Renal cortex interstitium (tissue), 11 donors: ENCODE results near the gene ICA1. TPM values are rescaled to one million over a fixed set of nuclear protein-coding genes. Genes with fewer than 3 reads are reported as not detected.
"Not testable (repeated sequence)": the region's sequence is repeated elsewhere in the genome, so short reads cannot be mapped to it uniquely, and the experiment has no call there.

Experiments
- DNase-seq, 11 donors: peaks; one replicate each; pipeline ENCODE4 v3.0.0-alpha.2; 2013; ENCODE audit warnings: low read depth in 9 of 11, low spot score in 4 of 11; ENCODE audit errors: extremely low read depth in 1 of 11
- polyA plus RNA-seq, 3 donors: library from polyadenylated mRNA; unstranded; fragments of 120-200 nt; gene quantifications; one replicate each; pipeline ENCODE4 v1.2.1, GENCODE V29; 2013; ENCODE audit not compliant: insufficient read length in 3 of 3

ICA1 gene
- polyA plus RNA-seq, 3 donors = 15.3 to 50.7 (median 25.8) TPM

DNA sequence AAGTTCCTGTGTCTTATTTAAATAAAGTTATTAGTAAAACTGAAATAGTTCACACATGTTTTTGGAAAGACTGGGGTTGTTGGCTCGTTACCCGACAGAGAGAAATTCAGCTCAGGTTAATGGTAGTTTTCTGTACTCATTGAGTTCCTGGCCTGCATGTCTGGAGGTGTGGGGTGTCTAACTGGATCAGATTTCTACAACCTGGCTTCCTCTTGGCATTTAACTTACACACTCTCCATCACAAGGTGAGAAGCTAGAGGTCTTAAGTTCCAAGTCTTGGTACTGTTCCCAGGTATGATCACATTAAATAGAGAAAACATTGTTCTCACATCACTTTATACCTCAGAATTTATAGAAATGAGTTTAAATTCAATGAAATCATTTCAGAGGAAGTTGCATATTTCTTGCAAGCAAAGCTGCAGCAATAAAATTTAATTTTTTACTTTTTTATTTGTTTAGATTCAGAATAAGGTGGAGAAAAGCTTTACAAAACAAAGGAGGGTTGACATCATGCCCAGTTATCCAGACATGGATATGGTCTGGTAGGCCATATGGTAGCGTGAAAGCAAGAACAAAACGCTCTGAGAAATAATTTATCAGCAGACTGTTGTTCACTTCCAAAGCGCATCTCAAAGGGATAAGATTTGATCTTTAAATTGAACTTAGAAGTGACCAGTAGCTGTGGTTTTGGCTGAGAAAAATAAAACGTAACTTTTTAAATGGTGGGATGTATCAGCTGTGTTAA, 172.8 kb downstream of the ICA1 start:
- DNase-seq = no peak

DNA sequence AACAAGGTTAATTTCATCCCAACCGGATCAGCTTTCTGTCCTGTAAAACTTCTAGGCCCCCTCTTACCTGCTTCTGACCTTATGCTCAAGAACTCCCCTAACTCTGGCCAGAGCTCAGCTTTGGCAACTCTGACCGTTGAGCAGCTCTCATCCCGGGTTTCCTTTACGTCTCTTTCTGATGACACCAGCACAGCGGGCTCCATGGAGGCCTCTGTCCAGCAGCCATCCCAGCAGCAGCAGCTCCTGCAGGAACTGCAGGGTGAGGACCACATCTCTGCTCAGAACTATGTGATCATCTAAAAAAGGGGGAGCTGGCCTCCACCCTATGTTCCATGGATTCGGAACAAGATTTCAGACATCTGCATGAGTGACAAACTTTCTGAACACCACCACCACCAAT, 175.7 kb downstream of the ICA1 start:
- no peak for DNase-seq

DNA sequence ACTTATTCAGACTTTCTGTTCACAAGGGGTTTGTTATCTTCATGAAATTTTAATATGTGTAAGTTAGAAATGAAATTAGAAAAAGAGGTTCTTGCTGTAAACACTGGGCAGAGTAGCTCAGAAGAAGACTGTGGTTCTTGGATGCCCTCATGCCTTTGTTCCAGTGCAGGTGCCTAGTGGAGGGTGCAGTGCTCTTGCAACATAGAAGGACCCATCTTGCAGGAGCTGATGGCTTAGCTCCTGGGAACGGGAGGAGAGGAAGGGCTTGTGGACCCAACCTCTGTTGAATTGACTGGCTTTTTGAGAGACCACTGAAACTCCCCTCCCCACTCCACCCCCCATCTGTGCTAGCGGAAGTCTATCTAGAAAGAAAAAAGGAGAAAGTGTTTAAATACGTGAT, 176.5 kb downstream of the ICA1 start:
- no peak for DNase-seq

DNA sequence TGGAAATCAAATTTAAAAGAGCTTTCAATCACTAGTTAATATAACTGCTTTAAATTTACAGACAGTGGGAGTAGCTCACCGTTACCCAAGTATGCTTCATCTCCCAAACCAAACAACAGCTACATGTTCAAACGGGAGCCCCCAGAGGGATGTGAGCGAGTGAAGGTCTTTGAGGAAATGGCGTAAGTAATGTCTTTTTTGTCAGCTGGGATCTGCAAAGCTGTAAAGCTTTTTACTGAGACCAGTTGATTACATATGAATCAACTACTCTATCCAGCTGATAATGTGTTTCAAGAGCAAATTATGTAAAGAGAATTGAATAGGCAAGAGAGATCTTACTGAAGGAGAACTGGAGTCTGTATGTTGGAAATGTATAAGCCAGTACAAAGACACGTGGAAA, 177.1 kb downstream of the ICA1 start:
- no peak for DNase-seq

DNA sequence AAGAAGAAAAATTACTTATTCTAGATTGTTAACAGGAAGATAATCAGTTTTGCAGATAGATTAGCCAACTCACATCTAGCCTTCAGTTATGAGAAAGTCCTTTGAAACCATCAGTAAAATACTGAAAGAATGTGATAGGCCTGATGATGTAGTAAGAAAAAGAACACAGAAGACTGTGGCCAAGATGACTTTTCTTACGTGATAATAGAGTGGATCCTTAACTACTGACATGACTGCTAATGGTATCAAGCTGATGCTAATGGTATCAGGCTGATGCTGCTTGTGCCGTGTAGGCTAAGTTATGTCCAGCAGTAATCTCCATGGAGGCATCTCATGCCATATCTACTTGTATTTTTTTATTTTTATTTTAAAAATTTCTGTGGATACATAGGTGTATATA, 179.2 kb downstream of the ICA1 start:
- DNase-seq = no peak

DNA sequence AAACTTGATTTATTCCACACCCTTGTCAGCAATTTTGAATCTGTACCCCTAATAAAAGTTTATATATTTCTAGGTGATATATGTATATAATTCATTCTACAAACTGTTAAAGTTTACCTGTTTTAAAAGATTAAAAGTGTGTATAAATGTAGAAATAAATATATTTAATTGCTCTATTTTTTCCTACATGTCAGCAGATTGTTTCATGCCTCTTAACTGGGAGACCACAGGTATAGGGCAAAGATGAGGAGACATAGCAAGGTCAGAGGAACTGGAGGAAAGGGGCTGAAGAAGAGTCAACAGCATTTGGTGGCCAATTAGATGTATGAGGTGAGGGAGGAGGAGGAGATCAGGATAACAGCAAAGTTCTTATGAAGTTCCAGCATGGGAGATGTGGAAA, 183.5 kb downstream of the ICA1 start:
- DNase-seq = no peak

DNA sequence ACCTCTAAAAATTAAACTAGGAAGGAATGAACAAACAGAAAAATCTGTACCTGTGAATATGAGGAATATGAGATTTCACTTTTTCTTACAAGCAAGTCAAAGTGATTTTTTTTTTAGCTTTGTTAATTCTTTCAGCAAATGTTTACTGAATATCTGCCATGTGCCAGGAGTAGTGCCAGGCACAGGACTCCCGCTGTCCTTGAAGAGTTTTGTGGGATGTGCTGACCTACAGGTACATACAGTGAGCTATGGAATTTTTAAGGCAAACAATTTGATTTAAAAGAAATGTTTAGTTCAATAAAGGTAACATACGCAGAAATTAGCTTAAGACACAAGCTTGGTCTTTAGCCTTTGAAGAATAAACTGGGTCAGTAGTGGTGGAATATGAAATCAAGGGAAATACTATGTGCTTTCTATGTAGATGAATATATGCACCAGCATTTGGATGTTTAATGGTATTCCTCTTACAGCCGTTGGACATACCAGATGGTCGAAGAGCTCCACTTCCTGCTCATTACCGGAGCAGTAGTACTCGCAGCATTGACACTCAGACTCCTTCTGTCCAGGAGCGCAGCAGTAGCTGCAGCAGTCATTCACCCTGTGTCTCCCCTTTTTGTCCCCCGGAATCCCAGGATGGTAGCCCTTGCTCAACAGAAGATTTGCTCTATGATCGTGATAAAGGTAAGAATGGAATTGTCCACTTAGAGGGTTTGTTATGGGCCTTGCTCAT, 191.4 kb downstream of the ICA1 start:
- no peak for DNase-seq

DNA sequence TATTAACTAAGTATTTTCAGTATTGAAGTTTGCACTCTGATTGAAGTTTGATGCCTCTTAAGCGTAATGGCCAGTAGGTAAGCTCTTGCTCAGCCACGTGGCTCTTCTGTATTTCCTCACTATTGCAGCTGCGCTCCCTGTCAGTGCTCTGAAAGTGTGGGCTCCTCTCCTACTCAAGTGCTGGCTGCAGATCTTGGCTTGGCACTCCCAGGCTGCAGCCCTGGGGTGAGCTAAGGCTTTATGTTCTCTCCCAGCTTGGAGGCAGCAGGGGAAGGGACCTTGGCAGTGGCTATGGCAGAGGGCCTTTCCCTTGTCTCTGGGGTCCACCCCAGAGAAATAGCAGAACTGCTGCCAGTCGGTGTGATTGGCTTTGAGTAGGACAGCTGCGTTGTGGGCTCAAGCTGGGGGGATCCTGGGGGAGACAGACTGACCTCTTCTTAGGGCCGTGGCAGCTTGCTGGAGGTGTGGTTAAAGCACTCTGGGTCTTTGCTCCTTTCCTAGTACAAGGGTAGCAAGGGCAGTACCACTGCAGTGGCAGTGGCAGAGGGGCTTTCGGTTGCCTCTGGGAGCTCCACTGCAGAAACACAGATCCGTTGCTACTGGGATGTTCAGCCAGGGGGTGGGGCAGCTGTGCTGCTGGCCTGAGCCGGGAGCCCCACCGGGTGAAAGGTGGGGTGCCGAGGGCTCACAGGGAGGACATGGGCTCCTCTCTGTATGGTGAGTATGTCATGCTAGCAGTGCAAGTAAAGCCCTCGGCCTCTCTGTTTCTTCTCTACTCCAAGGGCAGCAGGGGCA, 192.9 kb downstream of the ICA1 start:
- no peak for DNase-seq

DNA sequence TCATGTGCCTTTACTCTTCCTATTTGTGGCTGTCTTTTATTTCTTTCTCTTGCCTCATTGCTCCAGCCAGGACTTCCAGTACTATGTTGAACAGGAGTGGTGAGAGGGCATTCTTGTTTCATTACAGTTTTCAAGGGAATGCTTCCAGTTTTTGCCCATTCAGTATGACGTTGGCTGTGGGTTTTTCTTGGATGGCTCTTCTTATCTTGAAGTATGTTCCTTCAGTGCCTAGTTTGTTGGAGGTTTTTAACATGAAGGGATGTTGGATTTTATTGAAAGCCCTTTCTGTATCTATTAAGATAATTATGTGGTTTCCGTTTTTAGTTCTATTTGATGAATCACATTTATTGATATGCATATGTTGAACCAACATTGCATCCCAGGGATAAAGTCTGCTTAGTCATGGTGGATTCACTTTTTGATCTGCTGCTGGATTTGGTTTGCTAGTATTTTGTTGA, 196.6 kb downstream of the ICA1 start:
- DNase-seq = no peak

DNA sequence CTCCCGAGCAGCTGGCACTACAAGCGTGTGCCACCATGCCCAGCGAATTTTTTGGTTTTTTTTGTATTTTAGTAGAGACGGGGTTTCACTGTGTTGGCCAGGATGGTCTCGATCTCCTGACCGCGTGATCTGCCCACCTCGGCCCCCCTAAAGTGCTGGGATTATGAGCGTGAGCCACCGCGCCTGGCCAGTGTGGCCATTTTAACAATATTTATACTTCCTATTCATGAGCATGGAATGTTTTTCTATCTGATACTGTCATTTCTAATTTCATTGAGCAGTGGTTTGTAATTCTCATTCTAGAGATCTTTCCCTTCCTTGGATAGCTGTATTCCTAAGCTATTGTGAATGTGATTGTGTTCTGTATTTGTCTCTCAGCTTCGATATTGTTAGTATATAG, 197.1 kb downstream of the ICA1 start:
- DNase-seq = no peak

DNA sequence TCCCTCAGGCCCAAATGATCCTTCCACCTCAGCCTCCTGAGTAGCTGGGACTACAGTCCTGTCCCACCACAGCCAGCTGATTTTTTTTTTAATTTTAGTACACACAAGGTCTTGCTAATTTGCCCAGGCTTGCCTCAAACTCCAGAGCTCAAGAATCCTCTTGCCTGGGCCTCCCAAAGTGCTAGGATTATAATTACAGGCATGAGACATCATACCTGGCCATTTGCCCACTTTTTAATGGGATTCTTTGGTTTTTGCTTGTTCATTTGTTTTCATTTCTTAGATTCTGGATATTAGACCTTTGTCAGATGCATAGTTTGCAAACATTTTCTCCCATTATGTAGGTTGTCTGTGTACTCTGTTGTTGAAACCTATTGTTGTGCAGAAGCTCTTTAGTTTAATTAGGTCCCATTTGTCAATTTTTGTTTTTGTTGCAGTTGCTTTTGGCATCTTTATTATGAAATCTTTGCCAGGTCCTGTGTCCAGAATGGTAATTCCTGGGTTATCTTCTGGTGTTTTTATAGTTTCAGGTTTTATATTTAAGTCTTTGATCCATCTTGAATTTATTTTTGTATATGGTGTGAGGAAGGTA, 198.2 kb downstream of the ICA1 start:
- no peak for DNase-seq

DNA sequence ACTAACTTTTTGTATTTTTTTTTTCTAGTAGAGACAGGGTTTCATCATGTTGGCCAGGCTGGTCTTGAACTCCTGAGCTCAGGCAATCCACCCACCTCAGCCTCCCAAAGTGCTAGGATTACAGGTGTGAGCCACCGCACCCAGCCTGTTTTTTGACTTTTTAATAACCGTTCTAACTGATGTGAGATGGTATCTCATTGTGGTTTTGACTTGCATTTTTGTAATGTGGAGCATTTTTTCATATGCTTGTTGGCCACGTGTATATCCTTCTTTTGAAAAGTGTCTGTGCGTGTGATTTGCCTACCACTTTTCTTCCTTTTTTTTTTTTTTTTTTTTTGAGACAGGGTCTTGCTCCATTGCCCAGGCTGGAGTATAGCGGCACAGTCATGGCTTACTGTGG, 198.7 kb downstream of the ICA1 start:
- not testable (repeated sequence) for DNase-seq

Other genes with a start within 250 kb of the ICA1 start
- gene NXPH1, start 171.4 kb upstream of the ICA1 start, polyA plus RNA-seq = under 1 TPM; 0.06 to 0.21 (median 0.12) TPM